Osteoblast (primary cell): Measurements from ENCODE around the gene EXOC3L4. TPM values are rescaled to one million over a fixed set of nuclear protein-coding genes. Genes with fewer than 3 reads are reported as not detected.

Experiments used
- DNase-seq: peaks from one replicate; pipeline ENCODE4 v3.0.0; 2011; ENCODE audit warnings: low spot score, mixed read lengths; ENCODE audit not compliant: insufficient read length; ENCODE audit errors: missing footprints
- H2AFZ ChIP-seq: 2 replicates; pipeline ENCODE4 v1.6.0; 2011; ENCODE audit warnings: mild to moderate bottlenecking, low read length
- H3K27ac ChIP-seq: 2 replicates; pipeline ENCODE4 v1.5.1; 2011; ENCODE audit warnings: mild to moderate bottlenecking, low read depth, low read length, moderate library complexity
- H3K27me3 ChIP-seq: 2 replicates; pipeline ENCODE4 v1.6.0; 2012; ENCODE audit warnings: mild to moderate bottlenecking, control low read depth, inconsistent platforms, low read length, moderate library complexity; ENCODE audit not compliant: insufficient read depth
- H3K36me3 ChIP-seq: 2 replicates; pipeline ENCODE4 v1.5.1; 2011; ENCODE audit warnings: mild to moderate bottlenecking, low read length, control low read depth, moderate library complexity; ENCODE audit not compliant: insufficient read depth
- H3K4me1 ChIP-seq: 2 replicates; pipeline ENCODE4 v1.5.1; 2011; ENCODE audit warnings: mild to moderate bottlenecking, low read length, control low read depth, moderate library complexity; ENCODE audit not compliant: insufficient read depth
- H3K4me2 ChIP-seq: 2 replicates; pipeline ENCODE4 v1.6.0; 2011; ENCODE audit warnings: mild to moderate bottlenecking, low read length; ENCODE audit not compliant: insufficient read depth
- H3K4me3 ChIP-seq: fragments of 200-600 bp; sonication (generic); 3 replicates; pipeline ENCODE4 v1.5.1; 2012; ENCODE audit warnings: mild to moderate bottlenecking, low read length, inconsistent platforms; ENCODE audit not compliant: insufficient read depth
- H3K79me2 ChIP-seq: 2 replicates; pipeline ENCODE4 v1.6.0; 2012; ENCODE audit warnings: mild to moderate bottlenecking, low read length, control low read depth, inconsistent platforms; ENCODE audit not compliant: insufficient read depth
- H3K9me3 ChIP-seq: 2 replicates; pipeline ENCODE4 v1.5.1; 2011; ENCODE audit warnings: low read depth, low read length, control low read depth
- H4K20me1 ChIP-seq: 2 replicates; pipeline ENCODE4 v1.6.0; 2012; ENCODE audit warnings: mild to moderate bottlenecking, low read length, control low read depth; ENCODE audit not compliant: insufficient read depth
- CTCF ChIP-seq: IDR thresholded peaks from 2 replicates; pipeline ENCODE4 v1.5.1; 2011; ENCODE audit warnings: mild to moderate bottlenecking, low read depth, low read length, moderate library complexity; ENCODE audit errors: extremely low read depth
- total RNA-seq: library from RNA; depleted of rRNA; stranded (reverse); fragments of >200 nt; gene quantifications from 2 replicates; pipeline ENCODE4 v1.2.3, GENCODE V29; 2012

EXOC3L4 gene
- total RNA-seq, 1 donor = not detected

GRCh38 chr14:103102689-103103260 is 8.2 kb downstream of the EXOC3L4 start:
- Histone ChIP-seq H3K27me3 (peaks cover 28% of the 10 kb centered on the region), H3K4me2 (no peak overlapping the region), H3K4me1 (peaks cover 3% of the 10 kb centered on the region), H4K20me1 (no peaks in the 10 kb centered on the region), H2AFZ (no peak overlapping the region), H3K27ac (no peak overlapping the region), H3K9me3 (no peaks in the 10 kb centered on the region), H3K36me3 (no peaks in the 10 kb centered on the region), H3K79me2 (no peaks in the 10 kb centered on the region), H3K4me3 (no peak overlapping the region)
- TF ChIP-seq CTCF = no peak
- peak; percentile 90 for DNase-seq

- Histone ChIP-seq H2AFZ (no peak overlapping the region), H3K9me3 (no peaks in the 10 kb centered on the region), H3K4me3 (no peak overlapping the region), H4K20me1 (no peaks in the 10 kb centered on the region), H3K4me1 (peaks cover 3% of the 10 kb centered on the region), H3K36me3 (no peaks in the 10 kb centered on the region), H3K4me2 (peak overlapping the region; percentile 58), H3K27me3 (peaks cover 28% of the 10 kb centered on the region), H3K79me2 (no peaks in the 10 kb centered on the region), H3K27ac (no peak overlapping the region)
- TF ChIP-seq CTCF = no peak
- DNase-seq = peak; percentile 95
Measured at GRCh38 chr14:103103461-103104388, 9.2 kb downstream of the EXOC3L4 start.

- Histone ChIP-seq H3K4me1 (peaks cover 3% of the 10 kb centered on the region), H3K9me3 (no peaks in the 10 kb centered on the region), H3K36me3 (no peaks in the 10 kb centered on the region), H4K20me1 (no peaks in the 10 kb centered on the region), H3K79me2 (no peaks in the 10 kb centered on the region), H3K27me3 (peaks cover 28% of the 10 kb centered on the region), H2AFZ (no peak overlapping the region), H3K4me2 (no peak overlapping the region), H3K27ac (no peak overlapping the region), H3K4me3 (no peak overlapping the region)
- no peak for TF ChIP-seq CTCF
- no peak for DNase-seq
Measured at GRCh38 chr14:103104389-103104653, 9.8 kb downstream of the EXOC3L4 start.
